GM18909 (cell line): Measurements from ENCODE around the gene FCHSD2.
"Not testable (repeated sequence)": the region's sequence is repeated elsewhere in the genome, so short reads cannot be mapped to it uniquely, and the experiment has no call there.

Source experiments
- ATAC-seq: cut with Tn5 transposase; IDR thresholded peaks from one replicate; pipeline ENCODE4 v1.9.1; 2021; ENCODE audit warnings: mild to moderate bottlenecking; ENCODE audit not compliant: unreplicated experiment, poor library complexity

The FCHSD2 gene

GRCh38 chr11:72977782-72978181 is 164.3 kb downstream of the FCHSD2 start:
- not testable (repeated sequence) for ATAC-seq

- ATAC-seq, result not testable (repeated sequence)
These were observed 165.6 kb downstream of the FCHSD2 start for GRCh38 chr11:72976522-72976892.

GRCh38 chr11:72975778-72976521 is 166.2 kb downstream of the FCHSD2 start:
- ATAC-seq, result no peak

GRCh38 chr11:72974487-72975205 is 167.5 kb downstream of the FCHSD2 start:
- no peak for ATAC-seq

- no peak for ATAC-seq
These were observed 169.5 kb downstream of the FCHSD2 start for GRCh38 chr11:72972496-72973128.

- no peak for ATAC-seq
These were observed 170.7 kb downstream of the FCHSD2 start for GRCh38 chr11:72971192-72971967.

GRCh38 chr11:72970557-72971118 is 171.5 kb downstream of the FCHSD2 start:
- ATAC-seq, result no peak

GRCh38 chr11:72969894-72970335 is 172.2 kb downstream of the FCHSD2 start:
- no peak for ATAC-seq

- no peak for ATAC-seq
These were observed 173.7 kb downstream of the FCHSD2 start for GRCh38 chr11:72968390-72968789.

- ATAC-seq, result no peak
These were observed 176.4 kb downstream of the FCHSD2 start for GRCh38 chr11:72965672-72966071.

GRCh38 chr11:72962717-72963116 is 179.4 kb downstream of the FCHSD2 start:
- no peak for ATAC-seq

- ATAC-seq, result no peak
These were observed 180.0 kb downstream of the FCHSD2 start for GRCh38 chr11:72962084-72962483.

- ATAC-seq, result no peak
These were observed 182.0 kb downstream of the FCHSD2 start for GRCh38 chr11:72959998-72960731.

- no peak for ATAC-seq
These were observed 183.3 kb downstream of the FCHSD2 start for GRCh38 chr11:72958791-72959190.

- no peak for ATAC-seq
These were observed 186.7 kb downstream of the FCHSD2 start for GRCh38 chr11:72955466-72955865.

GRCh38 chr11:72954860-72955259 is 187.3 kb downstream of the FCHSD2 start:
- no peak for ATAC-seq

- ATAC-seq, result no peak
These were observed 188.5 kb downstream of the FCHSD2 start for GRCh38 chr11:72953637-72954036.

- no peak for ATAC-seq
These were observed 190.2 kb downstream of the FCHSD2 start for GRCh38 chr11:72951888-72952287.

GRCh38 chr11:72951193-72951592 is 190.9 kb downstream of the FCHSD2 start:
- ATAC-seq, result no peak

GRCh38 chr11:72950685-72951084 is 191.4 kb downstream of the FCHSD2 start:
- ATAC-seq, result no peak
